H1 (cell line): ENCODE results near the gene SYTL2. TPM values are rescaled to one million over a fixed set of nuclear protein-coding genes. Genes with fewer than 3 reads are reported as not detected.

Experiments
- GTF2F1 ChIP-seq: IDR thresholded peaks from 2 replicates; pipeline ENCODE4 v1.6.1; 2012; ENCODE audit warnings: low read depth, low read length, improper control_type of control experiment, borderline replicate concordance
- HDAC2 ChIP-seq, 2 experiments: fragments of 300-600 bp in 1 of 2; sonication (generic) in 1 of 2; IDR thresholded peaks; 2 replicates each; pipeline ENCODE4 v1.6.1; 2011 to 2012; ENCODE audit warnings: low read depth in 2 of 2, low read length in 2 of 2, mild to moderate bottlenecking in 2 of 2, moderate library complexity in 2 of 2, borderline replicate concordance in 1 of 2, inconsistent platforms in 1 of 2
- SIRT6 ChIP-seq: IDR thresholded peaks from one replicate; pipeline ENCODE4 v1.7.1; 2012; ENCODE audit warnings: low read length, inconsistent platforms
- SP1 ChIP-seq: IDR thresholded peaks from 2 replicates; pipeline ENCODE4 v1.6.1; 2011; ENCODE audit warnings: low read depth, low read length
- TAF1 ChIP-seq: IDR thresholded peaks from 2 replicates; pipeline ENCODE4 v1.6.1; 2011; ENCODE audit warnings: mild to moderate bottlenecking, low read depth, low read length
- polyA plus RNA-seq, 7 experiments: library from polyadenylated mRNA; depleted of rRNA in 3 of 7; stranded (reverse) in 5 of 7; unstranded in 2 of 7; fragments of >200 nt in 5 of 7; fragments of 200-250 nt in 2 of 7; gene quantifications; 1 replicate in 5 of 7; 2 replicates in 1 of 7; 4 replicates in 1 of 7; pipeline versions ENCODE4 v1.2.1 to v1.2.3, GENCODE V29; 2011 to 2013; ENCODE audit warnings: missing spikeins in 2 of 7, mixed read lengths in 2 of 7
- total RNA-seq: library from RNA; stranded (reverse); fragmentation: NEBNext Ultra II Directional; extraction: Animal tissue kit (Norgen Biotek cat#: 25700); gene quantifications from 2 replicates; pipeline ENCODE4 v1.2.1, GENCODE V29; 2021

Gene SYTL2
- total and polyA plus RNA-seq, 2 of the 8 experiments (the other 6 are each of a cell fraction or from before 2014, with no cell fraction given) = 1.3 to 9.1 TPM

- TF ChIP-seq TAF1 (no peak), SIRT6 (no peak), SP1 (no peak), HDAC2 (IDR thresholded peaks at IDR 0.05; ENCODE audit: borderline replicate concordance in 1 of 2, low read depth in 2 of 2, low read length in 2 of 2) (no peak), GTF2F1 (no peak)
- TF ChIP-seq, all 59 proteins: peak for 0
Measured at GRCh38 chr11:85827748-85828639, 17.1 kb upstream of the SYTL2 start (continued).
